H9 (cell line): Measurements from ENCODE around the gene SOX8. TPM values are rescaled to one million over a fixed set of nuclear protein-coding genes. Genes with fewer than 3 reads are reported as not detected.

Experiments
- DNase-seq: peaks from one replicate; pipeline ENCODE4 v3.0.0-alpha.2; 2017
- H2AFZ ChIP-seq: one replicate; pipeline ENCODE4 v1.6.1; 2013; ENCODE audit warnings: mild to moderate bottlenecking, low read length, control low read depth, moderate library complexity
- H2AK5ac ChIP-seq: 2 replicates; pipeline ENCODE4 v1.6.1; 2013; ENCODE audit warnings: low read length, control low read depth, mixed read lengths; ENCODE audit not compliant: insufficient read length
- H2BK120ac ChIP-seq: one replicate; pipeline ENCODE4 v1.6.1; 2013; ENCODE audit warnings: low read depth, mild to moderate bottlenecking, low read length, control low read depth, inconsistent platforms; ENCODE audit not compliant: poor library complexity, severe bottlenecking
- H2BK12ac ChIP-seq: 2 replicates; pipeline ENCODE4 v1.6.1; 2013; ENCODE audit warnings: low read length, control low read depth, mixed read lengths, low read depth; ENCODE audit not compliant: insufficient read length
- H2BK15ac ChIP-seq: 2 replicates; pipeline ENCODE4 v1.6.1; 2013; ENCODE audit warnings: low read depth, low read length, control low read depth
- H2BK20ac ChIP-seq: one replicate; pipeline ENCODE4 v1.6.1; 2013; ENCODE audit warnings: low read depth, mild to moderate bottlenecking, low read length, control low read depth, inconsistent platforms; ENCODE audit not compliant: poor library complexity, severe bottlenecking
- H2BK5ac ChIP-seq: 2 replicates; pipeline ENCODE4 v1.6.1; 2013; ENCODE audit warnings: low read length, control low read depth, mixed read lengths; ENCODE audit not compliant: insufficient read length
- H3K14ac ChIP-seq: 2 replicates; pipeline ENCODE4 v1.6.1; 2013; ENCODE audit warnings: low read length, control low read depth; ENCODE audit not compliant: insufficient read depth
- H3K18ac ChIP-seq: 2 replicates; pipeline ENCODE4 v1.6.1; 2013; ENCODE audit warnings: low read depth, mild to moderate bottlenecking, mixed read lengths, low read length, control low read depth; ENCODE audit not compliant: insufficient read length
- H3K23ac ChIP-seq: 2 replicates; pipeline ENCODE4 v1.6.1; 2013; ENCODE audit warnings: low read length, control low read depth, mixed read lengths, low read depth; ENCODE audit not compliant: insufficient read length
- H3K23me2 ChIP-seq: 2 replicates; pipeline ENCODE4 v1.6.1; 2013; ENCODE audit warnings: low read depth, mild to moderate bottlenecking, mixed read lengths, low read length, control low read depth; ENCODE audit not compliant: insufficient read length, poor library complexity, severe bottlenecking
- H3K27ac ChIP-seq: 2 replicates; pipeline ENCODE4 v1.5.1; 2013; ENCODE audit warnings: low read length, control low read depth, mixed read lengths, low read depth; ENCODE audit not compliant: insufficient read length
- H3K27me3 ChIP-seq: 2 replicates; pipeline ENCODE4 v1.6.1; 2013; ENCODE audit warnings: low read length, control low read depth, inconsistent platforms; ENCODE audit not compliant: insufficient read depth
- H3K4ac ChIP-seq: 2 replicates; pipeline ENCODE4 v1.6.1; 2013; ENCODE audit warnings: low read depth, mild to moderate bottlenecking, control low read depth, inconsistent platforms, low read length, moderate library complexity
- H3K4me1 ChIP-seq: 2 replicates; pipeline ENCODE4 v1.6.1; 2013; ENCODE audit warnings: low read length, control low read depth, inconsistent platforms; ENCODE audit not compliant: insufficient read depth
- H3K4me2 ChIP-seq: 2 replicates; pipeline ENCODE4 v1.6.1; 2013; ENCODE audit warnings: low read length, control low read depth, mixed read lengths; ENCODE audit not compliant: insufficient read length, insufficient read depth
- H3K56ac ChIP-seq: 2 replicates; pipeline ENCODE4 v1.6.1; 2013; ENCODE audit warnings: low read depth, mild to moderate bottlenecking, mixed read lengths, low read length, control low read depth; ENCODE audit not compliant: insufficient read length
- H3K79me1 ChIP-seq: 2 replicates; pipeline ENCODE4 v1.6.1; 2013; ENCODE audit warnings: low read depth, mild to moderate bottlenecking, moderate library complexity, low read length, control low read depth, inconsistent platforms; ENCODE audit not compliant: insufficient read depth, poor library complexity, severe bottlenecking
- H3K79me2 ChIP-seq: 2 replicates; pipeline ENCODE4 v1.6.1; 2013; ENCODE audit warnings: low read length, control low read depth, inconsistent platforms; ENCODE audit not compliant: insufficient read depth
- H3K9ac ChIP-seq: 2 replicates; pipeline ENCODE4 v1.6.1; 2013; ENCODE audit warnings: low read length, control low read depth, mixed read lengths; ENCODE audit not compliant: insufficient read length; ENCODE audit errors: extremely low read depth
- H3K9me3 ChIP-seq: one replicate; pipeline ENCODE4 v1.6.1; 2013; ENCODE audit warnings: low read depth, low read length, inconsistent platforms; ENCODE audit not compliant: control insufficient read depth
- H3T11ph ChIP-seq: one replicate; pipeline ENCODE4 v1.6.1; 2013; ENCODE audit warnings: mild to moderate bottlenecking, low read length, control low read depth, inconsistent platforms
- H4K20me1 ChIP-seq: one replicate; pipeline ENCODE4 v1.6.1; 2013; ENCODE audit not compliant: control insufficient read depth, insufficient read length, insufficient read depth
- H4K5ac ChIP-seq: 2 replicates; pipeline ENCODE4 v1.6.1; 2013; ENCODE audit warnings: low read depth, mild to moderate bottlenecking, mixed read lengths, low read length, control low read depth; ENCODE audit not compliant: insufficient read length
- H4K8ac ChIP-seq: replicated peaks from 2 replicates; pipeline ENCODE4 v1.6.1; 2013; ENCODE audit warnings: low read length, control low read depth, mixed read lengths, low read depth; ENCODE audit not compliant: insufficient read length
- H4K91ac ChIP-seq: 2 replicates; pipeline ENCODE4 v1.6.1; 2013; ENCODE audit warnings: low read depth, mild to moderate bottlenecking, moderate library complexity, mixed read lengths, low read length, control low read depth; ENCODE audit not compliant: insufficient read length
- H3K27ac Mint-ChIP-seq, 3 experiments: 2 replicates in 2 of 3; 3 replicates in 1 of 3; pipeline ENCODE4 v1.8.0; 2020 to 2021; ENCODE audit warnings: mixed read lengths in 3 of 3, mild to moderate bottlenecking in 1 of 3, moderate library complexity in 1 of 3
- H3K27me3 Mint-ChIP-seq: 2 replicates; pipeline ENCODE4 v1.8.0; 2021; ENCODE audit warnings: low read depth, mild to moderate bottlenecking, moderate library complexity, mixed read lengths
- H3K36me3 Mint-ChIP-seq, 3 experiments: 2 replicates in 2 of 3; 3 replicates in 1 of 3; pipeline ENCODE4 v1.8.0; 2020 to 2021; ENCODE audit warnings: low read depth in 3 of 3, mixed read lengths in 3 of 3; ENCODE audit not compliant: insufficient read depth in 1 of 3
- H3K4me1 Mint-ChIP-seq, 2 experiments: 2 replicates each; pipeline ENCODE4 v1.8.0; 2020; ENCODE audit warnings: mixed read lengths in 2 of 2
- H3K4me3 Mint-ChIP-seq, 2 experiments: 2 replicates in 1 of 2; 3 replicates in 1 of 2; pipeline ENCODE4 v1.8.0; 2020 to 2021; ENCODE audit warnings: mild to moderate bottlenecking in 2 of 2, mixed read lengths in 2 of 2, moderate library complexity in 1 of 2
- H3K9me3 Mint-ChIP-seq, 2 experiments: 2 replicates in 1 of 2; 3 replicates in 1 of 2; pipeline ENCODE4 v1.8.0; 2020; ENCODE audit warnings: mild to moderate bottlenecking in 2 of 2, mixed read lengths in 2 of 2, moderate library complexity in 1 of 2
- WGBS: extraction: QIAGEN DNeasy Blood & Tissue Kit; methylation state at CpG from one replicate; pipeline ENCODE4 v1.1.7; 2013; ENCODE audit warnings: missing lambda C conversion rate, low lambda C conversion rate, mixed read lengths; ENCODE audit not compliant: insufficient read length; ENCODE audit errors: extremely low coverage; 5-methylcytosine and 5-hydroxymethylcytosine counted together
- total RNA-seq: library from RNA; stranded (reverse); gene quantifications from 2 replicates; pipeline ENCODE4 v1.2.1, GENCODE V29; 2021
- TF ChIP-seq, protein P1 (sequence below): fragments of 200-600 bp; sonication (generic); conservative IDR thresholded peaks from 3 replicates; pipeline ENCODE4 v1.8.0; 2021; ENCODE audit warnings: antibody characterized with exemption, mild to moderate bottlenecking

Gene SOX8
- total RNA-seq, 1 experiment from 2014 or later, result 8.9 TPM

- Histone ChIP-seq H3K4ac (no peak overlapping the region), H3K27me3 (no peaks in the 10 kb centered on the region), H2AFZ (no peak overlapping the region), H3T11ph (no peak overlapping the region), H4K8ac (no peak overlapping the region), H2AK5ac (no peak overlapping the region), H3K9ac (no peak overlapping the region), H3K9me3 (no peaks in the 10 kb centered on the region), H3K27ac (no peak overlapping the region), H3K79me2 (no peaks in the 10 kb centered on the region), H2BK120ac (no peak overlapping the region), H3K4me1 (no peaks in the 10 kb centered on the region), H3K23ac (no peak overlapping the region), H2BK15ac (no peak overlapping the region), H3K79me1 (no peaks in the 10 kb centered on the region), H3K56ac (no peak overlapping the region), H4K5ac (no peak overlapping the region), H2BK5ac (no peak overlapping the region), H3K23me2 (no peaks in the 10 kb centered on the region), H2BK20ac (no peak overlapping the region), H4K91ac (no peak overlapping the region), H3K14ac (peak overlapping the region; percentile 39; the same call in 1 of the 2 replicates), H2BK12ac (no peak overlapping the region), H4K20me1 (no peaks in the 10 kb centered on the region), H3K4me2 (no peak overlapping the region), H3K18ac (no peak overlapping the region)
- H3K27ac Mint-ChIP-seq, result no peak overlapping the region
- H3K36me3 Mint-ChIP-seq, result no peaks in the 10 kb centered on the region
- no peaks in the 10 kb centered on the region; a peak in 1 of 5 replicates for H3K9me3 Mint-ChIP-seq
- peak; percentile 46 for DNase-seq
- WGBS, result no CpG with 5 or more reads among the region's 46 CpGs
- peaks cover 9% of the 10 kb centered on the region for H3K27me3 Mint-ChIP-seq
- H3K4me1 Mint-ChIP-seq, result peaks cover 0 to 8% of the 10 kb centered on the region in 2 experiments; a peak in 2 of 4 replicates
- H3K4me3 Mint-ChIP-seq, result no peak overlapping the region
- TF ChIP-seq, protein P1, sequence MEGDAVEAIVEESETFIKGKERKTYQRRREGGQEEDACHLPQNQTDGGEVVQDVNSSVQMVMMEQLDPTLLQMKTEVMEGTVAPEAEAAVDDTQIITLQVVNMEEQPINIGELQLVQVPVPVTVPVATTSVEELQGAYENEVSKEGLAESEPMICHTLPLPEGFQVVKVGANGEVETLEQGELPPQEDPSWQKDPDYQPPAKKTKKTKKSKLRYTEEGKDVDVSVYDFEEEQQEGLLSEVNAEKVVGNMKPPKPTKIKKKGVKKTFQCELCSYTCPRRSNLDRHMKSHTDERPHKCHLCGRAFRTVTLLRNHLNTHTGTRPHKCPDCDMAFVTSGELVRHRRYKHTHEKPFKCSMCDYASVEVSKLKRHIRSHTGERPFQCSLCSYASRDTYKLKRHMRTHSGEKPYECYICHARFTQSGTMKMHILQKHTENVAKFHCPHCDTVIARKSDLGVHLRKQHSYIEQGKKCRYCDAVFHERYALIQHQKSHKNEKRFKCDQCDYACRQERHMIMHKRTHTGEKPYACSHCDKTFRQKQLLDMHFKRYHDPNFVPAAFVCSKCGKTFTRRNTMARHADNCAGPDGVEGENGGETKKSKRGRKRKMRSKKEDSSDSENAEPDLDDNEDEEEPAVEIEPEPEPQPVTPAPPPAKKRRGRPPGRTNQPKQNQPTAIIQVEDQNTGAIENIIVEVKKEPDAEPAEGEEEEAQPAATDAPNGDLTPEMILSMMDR, result no peak
Observed at GRCh38 chr16:1002399-1003166, 21.0 kb downstream of the SOX8 start.
